Osteocyte (in vitro differentiated cells): Measurements from ENCODE around the gene CSF3R. TPM values are rescaled to one million over a fixed set of nuclear protein-coding genes. Genes with fewer than 3 reads are reported as not detected.
"Not testable (repeated sequence)": the region's sequence is repeated elsewhere in the genome, so short reads cannot be mapped to it uniquely, and the experiment has no call there.

ENCODE experiments used
- DNase-seq: peaks from one replicate; pipeline ENCODE4 v3.0.0; 2021; ENCODE audit warnings: mixed read lengths; ENCODE audit not compliant: unreplicated experiment; ENCODE audit errors: extremely low spot score
- H3K27ac Mint-ChIP-seq: one replicate; pipeline ENCODE4 v1.8.0; 2021; ENCODE audit warnings: mild to moderate bottlenecking, mixed read lengths; ENCODE audit not compliant: unreplicated experiment
- H3K27me3 Mint-ChIP-seq: one replicate; pipeline ENCODE4 v1.8.0; 2021; ENCODE audit warnings: mixed read lengths; ENCODE audit not compliant: unreplicated experiment
- H3K36me3 Mint-ChIP-seq: one replicate; pipeline ENCODE4 v1.8.0; 2021; ENCODE audit warnings: mixed read lengths; ENCODE audit not compliant: unreplicated experiment
- H3K4me1 Mint-ChIP-seq: one replicate; pipeline ENCODE4 v1.8.0; 2021; ENCODE audit warnings: mixed read lengths; ENCODE audit not compliant: unreplicated experiment
- H3K4me3 Mint-ChIP-seq: one replicate; pipeline ENCODE4 v1.8.0; 2021; ENCODE audit warnings: mild to moderate bottlenecking, moderate library complexity, mixed read lengths; ENCODE audit not compliant: unreplicated experiment
- H3K9me3 Mint-ChIP-seq: one replicate; pipeline ENCODE4 v1.8.0; 2021; ENCODE audit warnings: mixed read lengths; ENCODE audit not compliant: unreplicated experiment
- CTCF ChIP-seq: fragments of 200-600 bp; sonication (generic); IDR thresholded peaks from 2 replicates; pipeline ENCODE4 v1.5.0; 2021; ENCODE audit warnings: antibody characterized with exemption, mild to moderate bottlenecking, moderate library complexity
- total RNA-seq: library from RNA; stranded (reverse); gene quantifications from 2 replicates; pipeline ENCODE4 v1.2.1, GENCODE V29; 2021

Gene CSF3R
- total RNA-seq, 1 donor from 2014 or later = not detected

GRCh38 chr1:36511804-36512798, 29.4 kb upstream of the CSF3R start:
- H3K4me1 Mint-ChIP-seq = no peaks in the 10 kb centered on the region
- no peak overlapping the region for H3K4me3 Mint-ChIP-seq
- no peak overlapping the region for H3K27ac Mint-ChIP-seq
- no peak for DNase-seq
- H3K9me3 Mint-ChIP-seq = no peaks in the 10 kb centered on the region
- H3K27me3 Mint-ChIP-seq = peaks cover 12% of the 10 kb centered on the region
- no peaks in the 10 kb centered on the region for H3K36me3 Mint-ChIP-seq
- no peak for TF ChIP-seq CTCF

- H3K36me3 Mint-ChIP-seq, H3K9me3 Mint-ChIP-seq, H3K4me1 Mint-ChIP-seq, H3K4me3 Mint-ChIP-seq, H3K27ac Mint-ChIP-seq, DNase-seq: not testable (repeated sequence)
- peaks cover 20% of the 10 kb centered on the region for H3K27me3 Mint-ChIP-seq
Measured at GRCh38 chr1:36511220-36511619, 28.5 kb upstream of the CSF3R start.

- no peak overlapping the region for H3K4me3 Mint-ChIP-seq
- no peaks in the 10 kb centered on the region for H3K9me3 Mint-ChIP-seq
- DNase-seq = no peak
- H3K27ac Mint-ChIP-seq = no peak overlapping the region
- no peaks in the 10 kb centered on the region for H3K36me3 Mint-ChIP-seq
- H3K4me1 Mint-ChIP-seq = no peaks in the 10 kb centered on the region
- peaks cover 22% of the 10 kb centered on the region for H3K27me3 Mint-ChIP-seq
- TF ChIP-seq CTCF = no peak
Measured at GRCh38 chr1:36510418-36510817, 27.7 kb upstream of the CSF3R start.

- Mint-ChIP-seq H3K4me1 (no peaks in the 10 kb centered on the region), H3K4me3 (no peak overlapping the region), H3K27ac (no peak overlapping the region), H3K9me3 (no peaks in the 10 kb centered on the region), H3K36me3 (no peaks in the 10 kb centered on the region), H3K27me3 (peaks cover 29% of the 10 kb centered on the region)
- no peak for DNase-seq
- TF ChIP-seq CTCF = no peak
Measured at GRCh38 chr1:36508257-36508656, 25.5 kb upstream of the CSF3R start.

- Mint-ChIP-seq H3K27me3 (peaks cover 39% of the 10 kb centered on the region), H3K9me3 (no peaks in the 10 kb centered on the region), H3K4me3 (no peak overlapping the region), H3K4me1 (no peaks in the 10 kb centered on the region), H3K27ac (no peak overlapping the region), H3K36me3 (no peaks in the 10 kb centered on the region)
- TF ChIP-seq CTCF = no peak
- DNase-seq = no peak
Measured at GRCh38 chr1:36506276-36506920, 23.7 kb upstream of the CSF3R start.
